ENCODE results near the gene RCSD1. TPM values are rescaled to one million over a fixed set of nuclear protein-coding genes. Genes with fewer than 3 reads are reported as not detected.
A peak's percentile ranks its signal among the peaks of the same experiment; 100 is the strongest.

The RCSD1 gene
- total and polyA plus RNA-seq, 2 of the 13 experiments (the other 11 are each of a cell fraction or from before 2014, with no cell fraction given): not detected

GRCh38 chr1:167721617-167722151 is 91.7 kb downstream of the RCSD1 start, which contains the start of gene MPZL1 (continued):
- TF ChIP-seq NR2F1 (CRISPR knock-in tag; IDR thresholded peaks at IDR 0.05) (no peak), HES4 (CRISPR knock-in tag; IDR thresholded peaks at IDR 0.05; ENCODE audit: borderline replicate concordance) (no peak), ATAD3A (CRISPR knock-in tag; IDR thresholded peaks at IDR 0.05) (no peak), AGO2 (optimal IDR thresholded peaks at IDR 0.05; ENCODE audit: low read depth, low read length) (peak; percentile 67), ARNTL (CRISPR knock-in tag; IDR thresholded peaks at IDR 0.05) (no peak), ZNF280B (CRISPR knock-in tag; IDR thresholded peaks at IDR 0.05; ENCODE audit: borderline replicate concordance) (no peak), MIXL1 (CRISPR knock-in tag; IDR thresholded peaks at IDR 0.05) (no peak), IRF2 (CRISPR knock-in tag; IDR thresholded peaks at IDR 0.05) (0 out of 2 replicates have a peak, but pooled peaks have one; percentile 35), ZNF577 (CRISPR knock-in tag; IDR thresholded peaks at IDR 0.05; ENCODE audit: borderline replicate concordance, low read depth) (no peak), ZNF543 (CRISPR knock-in tag; IDR thresholded peaks at IDR 0.05) (0 out of 2 replicates have a peak, but pooled peaks have one; percentile 34), ZNF614 (CRISPR knock-in tag; IDR thresholded peaks at IDR 0.05; ENCODE audit: borderline replicate concordance) (no peak), GATAD2A (CRISPR knock-in tag; IDR thresholded peaks at IDR 0.05) (no peak), ZNF432 (CRISPR knock-in tag; IDR thresholded peaks at IDR 0.05; ENCODE audit: borderline replicate concordance) (no peak), GTF3A (CRISPR knock-in tag; conservative IDR thresholded peaks at IDR 0.05) (no peak), BHLHE40 (IDR thresholded peaks at IDR 0.05; ENCODE audit: low read length) (no peak), TAF1 (CRISPR knock-in tag; IDR thresholded peaks at IDR 0.05) (peak; percentile 84; the same call in 1 of the 2 replicates), HOXA7 (CRISPR knock-in tag; IDR thresholded peaks at IDR 0.05) (no peak), BATF2 (CRISPR knock-in tag; IDR thresholded peaks at IDR 0.05) (no peak; the same call in 1 of the 2 replicates)
- TF ChIP-seq, protein P1, sequence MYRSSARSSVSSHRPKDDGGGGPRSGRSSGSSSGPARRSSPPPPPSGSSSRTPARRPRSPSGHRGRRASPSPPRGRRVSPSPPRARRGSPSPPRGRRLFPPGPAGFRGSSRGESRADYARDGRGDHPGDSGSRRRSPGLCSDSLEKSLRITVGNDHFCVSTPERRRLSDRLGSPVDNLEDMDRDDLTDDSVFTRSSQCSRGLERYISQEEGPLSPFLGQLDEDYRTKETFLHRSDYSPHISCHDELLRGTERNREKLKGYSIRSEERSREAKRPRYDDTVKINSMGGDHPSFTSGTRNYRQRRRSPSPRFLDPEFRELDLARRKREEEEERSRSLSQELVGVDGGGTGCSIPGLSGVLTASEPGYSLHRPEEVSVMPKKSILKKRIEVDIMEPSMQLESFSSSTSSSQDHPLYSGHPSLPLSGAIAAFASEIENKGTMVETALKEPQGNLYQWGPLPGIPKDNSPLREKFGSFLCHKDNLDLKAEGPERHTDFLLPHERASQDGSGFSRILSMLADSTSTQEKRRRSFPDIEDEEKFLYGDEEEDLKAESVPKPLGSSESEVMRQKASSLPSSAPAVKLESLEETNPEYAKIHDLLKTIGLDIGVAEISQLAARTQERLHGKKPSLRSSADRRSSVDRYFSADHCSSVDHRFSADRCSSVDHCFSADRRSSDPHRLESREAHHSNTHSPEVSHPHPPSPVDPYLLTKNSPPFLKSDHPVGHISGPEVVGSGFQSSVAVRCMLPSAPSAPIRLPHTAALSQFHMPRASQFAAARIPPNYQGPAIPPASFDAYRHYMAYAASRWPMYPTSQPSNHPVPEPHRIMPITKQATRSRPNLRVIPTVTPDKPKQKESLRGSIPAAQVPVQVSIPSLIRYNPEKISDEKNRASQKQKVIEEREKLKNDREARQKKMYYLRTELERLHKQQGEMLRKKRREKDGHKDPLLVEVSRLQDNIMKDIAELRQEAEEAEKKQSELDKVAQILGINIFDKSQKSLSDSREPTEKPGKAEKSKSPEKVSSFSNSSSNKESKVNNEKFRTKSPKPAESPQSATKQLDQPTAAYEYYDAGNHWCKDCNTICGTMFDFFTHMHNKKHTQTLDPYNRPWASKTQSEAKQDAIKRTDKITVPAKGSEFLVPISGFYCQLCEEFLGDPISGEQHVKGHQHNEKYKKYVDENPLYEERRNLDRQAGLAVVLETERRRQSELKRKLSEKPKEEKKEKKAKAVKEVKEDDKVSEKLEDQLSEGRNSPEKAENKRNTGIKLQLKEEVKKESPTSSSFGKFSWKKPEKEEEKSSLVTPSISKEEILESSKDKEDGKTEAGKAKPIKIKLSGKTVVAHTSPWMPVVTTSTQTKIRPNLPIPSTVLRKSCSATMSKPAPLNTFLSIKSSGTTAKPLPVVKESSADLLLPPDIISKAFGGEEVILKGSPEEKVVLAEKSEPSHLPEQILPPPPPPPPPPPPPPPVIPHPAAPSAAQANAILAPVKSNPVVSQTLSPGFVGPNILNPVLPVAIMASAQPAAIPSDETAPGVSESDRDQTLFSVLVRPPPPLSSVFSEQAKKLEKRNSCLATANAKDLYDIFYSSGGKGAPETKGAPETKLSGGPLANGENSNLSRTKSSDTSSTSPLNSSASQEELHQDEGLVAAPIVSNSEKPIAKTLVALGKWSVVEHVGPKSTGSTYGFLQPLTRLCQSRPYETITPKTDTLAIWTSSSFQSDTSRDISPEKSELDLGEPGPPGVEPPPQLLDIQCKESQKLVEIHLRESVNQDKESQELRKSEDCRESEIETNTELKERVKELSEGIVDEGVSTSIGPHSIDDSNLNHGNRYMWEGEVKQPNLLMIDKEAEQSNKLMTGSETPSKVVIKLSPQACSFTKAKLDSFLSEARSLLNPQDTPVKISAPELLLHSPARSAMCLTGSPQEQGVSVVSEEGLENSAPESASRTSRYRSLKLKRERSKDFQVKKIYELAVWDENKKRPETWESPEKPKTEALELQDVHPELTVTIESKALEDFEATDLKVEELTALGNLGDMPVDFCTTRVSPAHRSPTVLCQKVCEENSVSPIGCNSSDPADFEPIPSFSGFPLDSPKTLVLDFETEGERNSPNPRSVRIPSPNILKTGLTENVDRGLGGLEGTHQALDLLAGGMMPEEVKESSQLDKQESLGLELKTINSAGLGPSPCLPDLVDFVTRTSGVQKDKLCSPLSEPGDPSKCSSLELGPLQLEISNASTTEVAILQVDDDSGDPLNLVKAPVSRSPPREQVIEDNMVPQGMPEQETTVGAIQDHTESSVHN (CRISPR knock-in tag; IDR thresholded peaks at IDR 0.05): no peak
- TF ChIP-seq, protein P2, sequence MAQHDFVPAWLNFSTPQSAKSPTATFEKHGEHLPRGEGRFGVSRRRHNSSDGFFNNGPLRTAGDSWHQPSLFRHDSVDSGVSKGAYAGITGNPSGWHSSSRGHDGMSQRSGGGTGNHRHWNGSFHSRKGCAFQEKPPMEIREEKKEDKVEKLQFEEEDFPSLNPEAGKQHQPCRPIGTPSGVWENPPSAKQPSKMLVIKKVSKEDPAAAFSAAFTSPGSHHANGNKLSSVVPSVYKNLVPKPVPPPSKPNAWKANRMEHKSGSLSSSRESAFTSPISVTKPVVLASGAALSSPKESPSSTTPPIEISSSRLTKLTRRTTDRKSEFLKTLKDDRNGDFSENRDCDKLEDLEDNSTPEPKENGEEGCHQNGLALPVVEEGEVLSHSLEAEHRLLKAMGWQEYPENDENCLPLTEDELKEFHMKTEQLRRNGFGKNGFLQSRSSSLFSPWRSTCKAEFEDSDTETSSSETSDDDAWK (CRISPR knock-in tag; IDR thresholded peaks at IDR 0.05): no peak
